Cardiac muscle cell (in vitro differentiated cells and primary cell): Measurements from ENCODE around the gene MPND. TPM values are rescaled to one million over a fixed set of nuclear protein-coding genes. Genes with fewer than 3 reads are reported as not detected.

Experiments used
- DNase-seq, 2 donors: peaks; one replicate each; pipeline versions ENCODE4 v3.0.0 to v3.0.0-alpha.2; 2010 to 2017; ENCODE audit warnings: low read depth in 1 of 2, low spot score in 1 of 2
- H3K27ac ChIP-seq: fragments of 200-600 bp; sonication (generic); 2 replicates; pipeline ENCODE4 v1.5.1; 2016
- H3K27me3 ChIP-seq: fragments of 200-600 bp; sonication (generic); 2 replicates; pipeline ENCODE4 v1.6.0; 2016; ENCODE audit warnings: control low read depth
- H3K36me3 ChIP-seq: fragments of 200-600 bp; sonication (generic); 2 replicates; pipeline ENCODE4 v1.5.1; 2016; ENCODE audit warnings: control low read depth
- H3K4me1 ChIP-seq: fragments of 200-600 bp; sonication (generic); 2 replicates; pipeline ENCODE4 v1.8.1; 2017; ENCODE audit warnings: low read depth, mild to moderate bottlenecking, mixed run types
- H3K4me3 ChIP-seq: fragments of 200-600 bp; sonication (generic); 2 replicates; pipeline ENCODE4 v1.5.1; 2016; ENCODE audit warnings: mild to moderate bottlenecking
- H3K9me3 ChIP-seq: fragments of 200-600 bp; sonication (generic); 2 replicates; pipeline ENCODE4 v1.5.1; 2017; ENCODE audit warnings: low read depth, mild to moderate bottlenecking, control low read depth
- polyA plus RNA-seq: library from polyadenylated mRNA; unstranded; fragments of >200 nt; fragmentation: Nextera tagmentation; extraction: Ambion mirVana; gene quantifications from 2 replicates; pipeline ENCODE4 v1.2.1, GENCODE V29; 2016
- total RNA-seq: library from RNA; depleted of rRNA; stranded (reverse); fragments of >200 nt; gene quantifications from 2 replicates; pipeline ENCODE4 v1.2.3, GENCODE V29; 2016
- TF ChIP-seq, protein P1 (sequence below): IDR thresholded peaks from 2 replicates; pipeline ENCODE4 v1.5.1; 2012; ENCODE audit warnings: low read depth, mild to moderate bottlenecking, low read length

The MPND gene
- total and polyA plus RNA-seq, 2 experiments from 2014 or later, result 19.2 to 19.8 TPM

DNA sequence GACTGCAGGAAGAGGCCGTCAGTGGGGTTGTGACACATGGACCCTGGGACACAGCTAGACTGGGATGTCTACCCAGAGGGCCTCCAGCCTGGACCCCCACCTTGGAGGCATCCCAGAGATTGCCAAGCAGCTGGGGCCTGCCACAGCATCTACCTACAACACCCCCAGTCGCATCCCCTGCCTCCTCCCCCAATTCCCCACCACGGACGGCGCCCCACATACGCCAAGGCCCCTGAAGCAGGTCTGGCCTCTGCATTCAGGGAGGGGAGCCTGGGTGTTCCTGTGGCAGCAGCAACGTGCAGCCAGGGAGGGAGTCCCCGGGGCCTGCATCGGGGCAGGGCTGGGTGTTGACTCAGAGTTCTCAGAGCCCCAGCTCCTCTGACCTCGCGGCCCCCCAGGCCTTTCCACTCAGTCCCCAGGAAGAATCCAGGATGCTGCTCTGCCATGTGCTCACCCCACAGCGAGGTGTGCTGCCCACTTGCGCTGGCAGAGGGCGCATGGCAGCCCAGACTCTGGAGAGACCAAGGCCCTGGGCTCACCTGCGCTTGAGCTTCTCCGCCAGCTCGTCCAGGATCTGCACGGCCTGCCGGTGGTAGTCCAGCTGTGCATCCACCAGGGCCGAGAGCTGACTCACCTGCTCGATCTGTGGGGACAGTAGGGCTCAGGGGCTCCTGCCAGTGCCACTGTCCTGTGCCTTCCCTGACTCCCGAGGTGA, 19.6 kb downstream of the MPND start:
- TF ChIP-seq, protein P1, sequence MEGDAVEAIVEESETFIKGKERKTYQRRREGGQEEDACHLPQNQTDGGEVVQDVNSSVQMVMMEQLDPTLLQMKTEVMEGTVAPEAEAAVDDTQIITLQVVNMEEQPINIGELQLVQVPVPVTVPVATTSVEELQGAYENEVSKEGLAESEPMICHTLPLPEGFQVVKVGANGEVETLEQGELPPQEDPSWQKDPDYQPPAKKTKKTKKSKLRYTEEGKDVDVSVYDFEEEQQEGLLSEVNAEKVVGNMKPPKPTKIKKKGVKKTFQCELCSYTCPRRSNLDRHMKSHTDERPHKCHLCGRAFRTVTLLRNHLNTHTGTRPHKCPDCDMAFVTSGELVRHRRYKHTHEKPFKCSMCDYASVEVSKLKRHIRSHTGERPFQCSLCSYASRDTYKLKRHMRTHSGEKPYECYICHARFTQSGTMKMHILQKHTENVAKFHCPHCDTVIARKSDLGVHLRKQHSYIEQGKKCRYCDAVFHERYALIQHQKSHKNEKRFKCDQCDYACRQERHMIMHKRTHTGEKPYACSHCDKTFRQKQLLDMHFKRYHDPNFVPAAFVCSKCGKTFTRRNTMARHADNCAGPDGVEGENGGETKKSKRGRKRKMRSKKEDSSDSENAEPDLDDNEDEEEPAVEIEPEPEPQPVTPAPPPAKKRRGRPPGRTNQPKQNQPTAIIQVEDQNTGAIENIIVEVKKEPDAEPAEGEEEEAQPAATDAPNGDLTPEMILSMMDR, result no peak
- Histone ChIP-seq H3K27me3 (no peaks in the 10 kb centered on the region), H3K27ac (peak overlapping the region; percentile 57), H3K36me3 (peaks cover 27% of the 10 kb centered on the region), H3K9me3 (no peaks in the 10 kb centered on the region), H3K4me3 (no peak overlapping the region), H3K4me1 (no peaks in the 10 kb centered on the region)
- DNase-seq, result no peak

DNA sequence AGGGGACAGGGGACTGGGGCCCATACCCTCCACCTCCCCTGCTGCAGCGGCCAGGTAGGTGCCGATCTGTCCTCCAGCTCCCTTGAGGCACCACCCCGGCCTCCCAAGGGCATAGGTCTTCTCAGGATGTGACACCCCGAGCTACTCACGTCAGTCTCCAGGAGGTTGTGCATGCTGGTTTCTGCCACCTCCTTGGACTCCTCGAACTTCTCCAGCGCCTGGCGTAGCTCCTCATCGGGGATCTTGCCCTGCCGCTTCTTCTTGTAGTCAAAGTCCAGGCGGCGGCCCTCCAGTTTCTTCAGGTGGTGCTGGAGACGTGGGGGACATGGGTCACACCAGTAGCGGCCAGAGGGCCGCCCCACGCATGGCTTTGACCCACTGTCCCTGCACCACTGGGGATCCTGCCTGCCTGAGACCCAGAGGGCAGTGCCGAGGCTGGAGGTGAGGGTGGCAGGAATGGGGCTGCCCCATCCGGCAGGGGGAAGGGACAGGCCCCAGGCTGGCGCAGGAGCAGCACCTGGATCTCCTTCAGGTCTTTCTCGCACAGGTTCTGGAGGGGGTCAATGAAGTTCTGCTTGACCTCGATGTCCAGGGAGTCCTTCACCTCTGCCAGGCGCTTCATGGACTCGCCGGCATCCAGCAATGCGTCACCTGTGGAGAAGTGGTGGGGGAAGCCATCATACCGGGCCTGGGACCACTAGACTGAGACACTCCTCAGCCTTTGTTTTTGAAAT, 20.4 kb downstream of the MPND start:
- no peak for DNase-seq
- no peaks in the 10 kb centered on the region for H3K4me1 ChIP-seq
- no peak overlapping the region for H3K4me3 ChIP-seq
- no peaks in the 10 kb centered on the region for H3K27me3 ChIP-seq
- no peaks in the 10 kb centered on the region for H3K9me3 ChIP-seq
- TF ChIP-seq, protein P1, result no peak
- peak overlapping the region; percentile 57 for H3K27ac ChIP-seq
- H3K36me3 ChIP-seq, result peaks cover 27% of the 10 kb centered on the region

DNA sequence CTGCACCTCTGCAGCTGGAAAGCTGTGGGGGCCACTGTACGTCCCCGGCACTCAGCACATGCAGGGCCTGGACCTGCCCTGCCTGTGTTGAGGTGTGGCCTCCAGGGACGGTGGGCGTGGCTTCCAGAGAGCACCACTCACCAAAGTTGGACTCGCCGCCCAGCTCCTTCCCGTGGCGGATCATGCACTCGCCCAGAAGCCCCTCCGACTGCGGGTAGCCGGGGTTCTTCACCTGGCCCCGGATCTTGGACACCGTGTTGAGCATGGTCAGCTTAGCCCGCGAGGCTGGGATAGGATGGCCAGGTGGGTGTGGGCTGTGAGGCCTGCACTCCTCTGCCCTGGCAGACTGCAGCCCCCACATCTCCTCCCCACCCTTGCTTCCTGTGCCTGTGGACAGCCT, 22.0 kb downstream of the MPND start:
- H3K27ac ChIP-seq, result no peak overlapping the region
- no peak for DNase-seq
- H3K4me1 ChIP-seq, result no peaks in the 10 kb centered on the region
- H3K36me3 ChIP-seq, result peaks cover 21% of the 10 kb centered on the region
- no peaks in the 10 kb centered on the region for H3K9me3 ChIP-seq
- TF ChIP-seq, protein P1, result no peak
- no peaks in the 10 kb centered on the region for H3K27me3 ChIP-seq
- no peak overlapping the region for H3K4me3 ChIP-seq

DNA sequence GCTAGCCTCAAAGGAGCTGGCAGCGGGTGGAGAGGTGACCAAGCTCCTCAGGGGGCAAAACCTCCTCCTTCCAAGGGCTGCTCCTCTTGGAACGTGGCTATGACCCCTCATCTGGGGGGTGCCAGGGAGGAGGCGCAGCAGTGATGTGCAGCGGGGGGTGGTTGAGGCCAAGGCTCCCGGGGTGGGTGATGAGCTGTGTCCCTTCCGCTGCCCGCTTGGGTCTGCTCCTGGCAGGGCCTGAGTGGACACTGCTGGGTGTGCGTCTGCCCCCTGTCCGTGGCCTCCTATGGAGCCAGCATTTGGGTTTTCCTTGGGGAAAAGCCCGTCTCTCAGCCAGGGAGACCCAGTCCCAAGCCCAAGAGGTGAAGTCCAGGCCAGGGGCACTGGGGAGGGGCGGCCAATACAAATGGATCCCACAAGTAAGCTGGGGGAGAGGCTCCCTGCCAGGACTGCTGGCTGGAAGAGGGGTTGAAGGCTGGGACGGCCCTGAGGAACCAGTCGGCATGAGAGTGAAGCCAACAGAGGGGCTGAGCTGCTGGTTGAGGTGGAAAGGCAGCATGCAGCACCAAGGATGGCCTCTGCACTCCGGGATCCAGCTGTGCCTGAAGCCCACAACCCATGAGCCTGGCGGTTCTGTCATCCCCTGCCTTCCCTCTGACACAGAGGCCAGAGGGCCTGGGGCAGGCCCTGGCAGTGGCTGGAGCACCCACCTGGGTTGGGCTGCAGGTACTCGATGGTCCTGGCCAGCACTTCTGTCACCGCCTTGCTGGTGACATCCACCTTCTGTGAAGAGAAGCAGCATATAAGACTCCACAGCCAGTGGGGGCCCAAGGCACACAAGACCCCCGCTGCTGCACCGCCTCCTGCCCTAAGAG, 22.7 kb downstream of the MPND start:
- peaks cover 21% of the 10 kb centered on the region for H3K36me3 ChIP-seq
- H3K4me1 ChIP-seq, result no peaks in the 10 kb centered on the region
- no peaks in the 10 kb centered on the region for H3K9me3 ChIP-seq
- TF ChIP-seq, protein P1, result no peak
- no peak overlapping the region for H3K4me3 ChIP-seq
- H3K27me3 ChIP-seq, result no peaks in the 10 kb centered on the region
- H3K27ac ChIP-seq, result no peak overlapping the region
- no peak for DNase-seq

DNA sequence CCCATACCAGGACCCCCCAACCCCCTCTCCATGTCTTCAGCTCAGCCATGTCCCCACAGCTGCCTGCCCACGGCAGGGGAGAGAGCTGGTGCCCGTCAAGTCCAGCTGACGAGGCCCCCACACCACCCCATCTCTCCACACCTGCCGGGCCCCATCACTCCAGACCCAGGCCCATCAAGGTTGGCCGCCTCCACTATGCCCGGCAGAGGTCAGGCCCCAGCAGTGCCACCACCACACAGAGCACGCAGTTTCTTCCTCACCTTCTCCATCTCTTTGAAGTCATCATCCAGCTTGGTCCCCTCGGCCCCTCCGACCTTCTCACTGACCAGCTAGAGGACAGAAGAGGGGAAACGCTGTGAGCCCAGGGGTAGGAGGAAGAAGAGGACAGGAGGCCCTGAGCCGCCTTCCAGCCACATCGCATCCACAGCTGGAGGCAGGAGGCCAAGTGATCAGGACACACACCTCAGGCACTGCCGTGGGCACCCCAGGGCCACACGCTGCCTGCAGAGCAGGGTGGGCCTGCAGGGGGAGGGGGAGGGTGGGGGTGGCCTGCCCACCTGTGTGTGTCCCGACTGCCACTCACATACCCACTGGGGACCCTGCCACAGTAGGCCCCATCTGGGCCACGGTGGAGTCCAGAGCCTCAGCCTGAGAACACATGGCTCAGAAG, 23.4 kb downstream of the MPND start:
- Histone ChIP-seq H3K36me3 (peaks cover 14% of the 10 kb centered on the region), H3K9me3 (no peaks in the 10 kb centered on the region), H3K4me1 (no peaks in the 10 kb centered on the region), H3K27ac (no peak overlapping the region), H3K27me3 (no peaks in the 10 kb centered on the region), H3K4me3 (no peak overlapping the region)
- no peak for DNase-seq
- TF ChIP-seq, protein P1, result no peak
